ENCODE data around the gene STK32B.

- TF ChIP-seq POLR2A (IDR thresholded peaks at IDR 0.05) (no peak), CTCF (IDR thresholded peaks at IDR 0.05) (peak in 2 of 4 experiments; percentile 12 to 25)
Observed at GRCh38 chr4:5399790-5400421, 348.6 kb downstream of the STK32B start.
